Uterus (tissue), 4 donors: ENCODE results near the gene DNAJC27. TPM values are rescaled to one million over a fixed set of nuclear protein-coding genes. Genes with fewer than 3 reads are reported as not detected.
A peak's percentile ranks its signal among the peaks of the same experiment; 100 is the strongest.

ENCODE experiments used
- DNase-seq, 2 donors: peaks; one replicate each; pipeline ENCODE4 v3.0.0-alpha.2; 2019 to 2020
- H3K27ac ChIP-seq, 2 donors: fragments of 200-600 bp; sonication (generic); 1 replicate in 1 of 2; 2 replicates in 1 of 2; pipeline ENCODE4 v1.5.1; 2016 to 2018
- H3K27me3 ChIP-seq, 2 donors: fragments of 200-600 bp; sonication (generic); one replicate each; pipeline ENCODE4 v1.5.1; 2018 to 2019; ENCODE audit warnings: control low read depth in 1 of 2
- H3K36me3 ChIP-seq, 2 donors: fragments of 200-600 bp; sonication (generic); one replicate each; pipeline ENCODE4 v1.5.1; 2019; ENCODE audit warnings: control low read depth in 1 of 2
- H3K4me1 ChIP-seq, 2 donors: fragments of 200-600 bp; sonication (generic); one replicate each; pipeline ENCODE4 v1.5.1; 2018 to 2019; ENCODE audit warnings: control low read depth in 1 of 2
- H3K4me3 ChIP-seq, 2 donors: fragments of 200-600 bp; sonication (generic); 1 replicate in 1 of 2; 2 replicates in 1 of 2; pipeline ENCODE4 v1.5.1; 2018 to 2019; ENCODE audit warnings: mild to moderate bottlenecking in 1 of 2
- H3K9me3 ChIP-seq, 2 donors: fragments of 200-600 bp; sonication (generic); one replicate each; pipeline ENCODE4 v1.5.1; 2019; ENCODE audit warnings: control low read depth in 1 of 2
- POLR2A ChIP-seq, 2 donors: fragments of 450-650 bp; IDR thresholded peaks; one replicate each; pipeline ENCODE4 v1.6.1; 2016; ENCODE audit warnings: antibody characterized with exemption in 2 of 2, mild to moderate bottlenecking in 1 of 2, moderate library complexity in 1 of 2
- intact Hi-C: fragments of 100-400 bp; cut with DNase I; formaldehyde crosslinking; loops from one replicate; pipeline ENCODE4 v1.15.1; 2023; ENCODE audit warnings: low total_unique reads
- total RNA-seq, 4 donors: library from RNA; depleted of rRNA in 3 of 4; stranded (reverse); fragments of >200 nt in 3 of 4; gene quantifications; one replicate each; pipeline versions ENCODE4 v1.1.0 to v1.2.4, GENCODE V29; 2014 to 2023
- TF ChIP-seq, protein P1 (sequence below), 4 experiments: fragments of 200-600 bp in 2 of 4; fragments of 450-650 bp in 2 of 4; sonication (generic) in 2 of 4; IDR thresholded peaks; one replicate each; pipeline ENCODE4 v1.5.1; 2016 to 2019; ENCODE audit warnings: antibody characterized with exemption in 4 of 4, mild to moderate bottlenecking in 2 of 4, moderate library complexity in 1 of 4
- donor health status: DM: yes; HTN: yes; CAD: no.

The DNAJC27 gene
- total RNA-seq, 4 donors from 2014 or later = 3.1 to 15.3 (median 7.8) TPM

DNA sequence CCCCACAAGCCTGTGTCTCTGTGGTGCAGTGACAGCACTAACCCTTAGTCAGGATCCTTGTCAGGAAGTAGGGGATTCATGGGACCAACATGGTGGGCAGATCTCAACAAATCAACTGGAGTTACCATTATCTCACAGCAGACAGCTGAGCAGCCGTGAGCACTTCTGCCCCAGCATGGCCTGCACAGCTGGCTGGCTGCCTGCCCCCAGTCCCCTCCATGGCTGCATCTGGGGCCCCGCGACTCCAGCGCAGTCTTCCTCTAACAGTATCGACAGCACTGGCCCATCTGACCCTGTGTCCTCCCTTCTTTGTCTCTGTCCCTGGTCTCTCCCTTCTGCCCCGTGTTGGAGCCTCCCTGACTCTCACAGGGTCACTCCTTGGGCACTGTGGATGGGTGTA lies 47.0 kb downstream of the DNAJC27 start:
- no peaks in the 10 kb centered on the region for H3K9me3 ChIP-seq
- no peak overlapping the region for H3K27ac ChIP-seq
- TF ChIP-seq, protein P1, sequence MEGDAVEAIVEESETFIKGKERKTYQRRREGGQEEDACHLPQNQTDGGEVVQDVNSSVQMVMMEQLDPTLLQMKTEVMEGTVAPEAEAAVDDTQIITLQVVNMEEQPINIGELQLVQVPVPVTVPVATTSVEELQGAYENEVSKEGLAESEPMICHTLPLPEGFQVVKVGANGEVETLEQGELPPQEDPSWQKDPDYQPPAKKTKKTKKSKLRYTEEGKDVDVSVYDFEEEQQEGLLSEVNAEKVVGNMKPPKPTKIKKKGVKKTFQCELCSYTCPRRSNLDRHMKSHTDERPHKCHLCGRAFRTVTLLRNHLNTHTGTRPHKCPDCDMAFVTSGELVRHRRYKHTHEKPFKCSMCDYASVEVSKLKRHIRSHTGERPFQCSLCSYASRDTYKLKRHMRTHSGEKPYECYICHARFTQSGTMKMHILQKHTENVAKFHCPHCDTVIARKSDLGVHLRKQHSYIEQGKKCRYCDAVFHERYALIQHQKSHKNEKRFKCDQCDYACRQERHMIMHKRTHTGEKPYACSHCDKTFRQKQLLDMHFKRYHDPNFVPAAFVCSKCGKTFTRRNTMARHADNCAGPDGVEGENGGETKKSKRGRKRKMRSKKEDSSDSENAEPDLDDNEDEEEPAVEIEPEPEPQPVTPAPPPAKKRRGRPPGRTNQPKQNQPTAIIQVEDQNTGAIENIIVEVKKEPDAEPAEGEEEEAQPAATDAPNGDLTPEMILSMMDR (IDR thresholded peaks at IDR 0.05) = no peak
- TF ChIP-seq POLR2A (IDR thresholded peaks at IDR 0.05) = no peak
- H3K4me3 ChIP-seq = no peak overlapping the region
- peaks cover 0 to 4% of the 10 kb centered on the region in 2 donors for H3K4me1 ChIP-seq
- intact Hi-C loops = no loop called here
- no peaks in the 10 kb centered on the region for H3K27me3 ChIP-seq
- H3K36me3 ChIP-seq = no peaks in the 10 kb centered on the region
- DNase-seq = no peak

GRCh38 chr2:24924266-24924665 lies 47.5 kb downstream of the DNAJC27 start:
- Histone ChIP-seq H3K4me3 (no peak overlapping the region), H3K9me3 (no peaks in the 10 kb centered on the region), H3K36me3 (no peaks in the 10 kb centered on the region), H3K27ac (no peak overlapping the region), H3K27me3 (no peaks in the 10 kb centered on the region), H3K4me1 (peaks cover 0 to 4% of the 10 kb centered on the region in 2 donors)
- no peak for DNase-seq
- no peak for TF ChIP-seq POLR2A (IDR thresholded peaks at IDR 0.05)
- TF ChIP-seq, protein P1 (IDR thresholded peaks at IDR 0.05) = no peak
- intact Hi-C loops = no loop called here

GRCh38 chr2:24923106-24923505 lies 48.6 kb downstream of the DNAJC27 start:
- no peaks in the 10 kb centered on the region for H3K9me3 ChIP-seq
- peaks cover 0 to 10% of the 10 kb centered on the region in 2 donors for H3K4me1 ChIP-seq
- no peak overlapping the region for H3K27ac ChIP-seq
- DNase-seq = no peak
- H3K27me3 ChIP-seq = no peaks in the 10 kb centered on the region
- intact Hi-C loops = no loop called here
- TF ChIP-seq, protein P1 (IDR thresholded peaks at IDR 0.05) = no peak
- no peaks in the 10 kb centered on the region for H3K36me3 ChIP-seq
- H3K4me3 ChIP-seq = no peak overlapping the region

DNA sequence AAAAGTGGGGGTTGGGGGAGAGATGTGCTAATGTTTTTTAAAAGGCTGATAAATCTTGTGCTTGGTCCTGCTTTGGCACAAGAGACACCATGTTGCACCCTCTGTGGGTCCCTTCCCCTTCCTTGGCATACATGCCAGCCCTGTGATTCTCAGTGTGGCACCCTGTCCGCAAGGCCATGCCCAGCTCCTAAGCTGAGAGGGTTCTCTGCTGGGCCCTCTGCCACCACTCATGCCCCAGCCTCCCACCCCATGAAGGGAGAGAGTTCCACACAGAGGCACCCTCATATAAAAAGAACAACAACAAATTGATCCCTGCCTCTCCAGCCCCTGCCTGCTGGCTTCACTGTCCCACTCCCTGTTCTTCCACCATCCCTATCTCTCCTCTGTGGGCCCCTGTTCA lies 49.2 kb downstream of the DNAJC27 start:
- H3K27ac ChIP-seq = no peak overlapping the region
- peaks cover 0 to 10% of the 10 kb centered on the region in 2 donors for H3K4me1 ChIP-seq
- no peak overlapping the region for H3K4me3 ChIP-seq
- no peaks in the 10 kb centered on the region for H3K27me3 ChIP-seq
- no peaks in the 10 kb centered on the region for H3K9me3 ChIP-seq
- DNase-seq = no peak
- H3K36me3 ChIP-seq = no peaks in the 10 kb centered on the region
- intact Hi-C loops = no loop called here
- no peak for TF ChIP-seq POLR2A (IDR thresholded peaks at IDR 0.05)
- TF ChIP-seq, protein P1 (IDR thresholded peaks at IDR 0.05) = no peak

DNA sequence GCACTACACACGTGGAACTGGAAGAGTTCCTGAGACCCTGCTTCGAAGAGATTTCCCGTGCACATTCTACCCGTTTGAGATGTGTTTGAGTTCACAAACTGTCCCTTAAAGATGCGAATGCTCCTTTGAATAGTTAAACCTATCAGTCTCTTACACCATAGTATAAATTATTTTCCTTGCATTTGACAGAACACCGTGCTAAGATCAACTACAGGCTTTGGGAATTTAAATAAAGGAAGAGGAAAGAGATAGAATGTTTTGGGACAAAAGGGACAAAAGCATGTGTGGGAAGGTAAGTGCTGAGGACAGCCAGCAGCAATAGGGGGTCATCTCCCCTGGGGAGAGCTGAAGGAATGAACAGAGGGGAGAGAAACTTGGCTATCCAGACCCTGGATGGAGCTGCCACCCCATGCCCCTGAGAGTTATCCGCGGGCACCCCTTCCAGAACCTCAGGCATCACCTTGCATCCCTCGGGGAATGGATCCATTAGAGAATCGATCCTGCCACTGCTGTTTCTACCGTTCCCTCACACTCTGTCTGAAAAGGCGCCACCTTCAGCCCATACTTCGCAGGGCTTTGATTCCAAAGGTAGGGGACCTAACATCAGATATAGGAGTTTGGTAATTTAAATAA lies 50.8 kb downstream of the DNAJC27 start:
- Histone ChIP-seq H3K27me3 (no peaks in the 10 kb centered on the region), H3K27ac (peak overlapping the region; percentile 73 to 80), H3K9me3 (no peaks in the 10 kb centered on the region), H3K4me3 (peak overlapping the region; percentile 65 to 86), H3K4me1 (peaks cover 0 to 6% of the 10 kb centered on the region in 2 donors), H3K36me3 (no peaks in the 10 kb centered on the region)
- intact Hi-C loops = no loop called here
- TF ChIP-seq, protein P1 (IDR thresholded peaks at IDR 0.05) = peak in 1 of 4 experiments; percentile 6
- TF ChIP-seq POLR2A (IDR thresholded peaks at IDR 0.05) = no peak
- no peak for DNase-seq
